GM23338 (cell line): ENCODE data around the gene MAP3K14. TPM values are rescaled to one million over a fixed set of nuclear protein-coding genes. Genes with fewer than 3 reads are reported as not detected.

ENCODE experiments used
- ATAC-seq: fragments of 200-7000 bp; cut with Tn5 transposase; 3 replicates; pipeline ENCODE4 v1.9.1; 2020
- DNase-seq: peaks from one replicate; pipeline ENCODE4 v3.0.0-alpha.2; 2015; ENCODE audit warnings: low spot score
- H2AFZ ChIP-seq: fragments of 200-600 bp; sonication (generic); 2 replicates; pipeline ENCODE4 v1.8.0; 2016; ENCODE audit warnings: antibody characterized with exemption, mild to moderate bottlenecking, moderate library complexity
- H3F3A ChIP-seq: fragments of 200-600 bp; sonication (generic); replicated peaks from 2 replicates; pipeline ENCODE4 v1.8.0; 2017; ENCODE audit warnings: antibody characterized with exemption, mixed run types, low read depth
- H3K27ac ChIP-seq: fragments of 200-600 bp; sonication (generic); 2 replicates; pipeline ENCODE4 v1.6.1; 2016; ENCODE audit warnings: low read depth
- H3K27me3 ChIP-seq: fragments of 200-600 bp; sonication (generic); 2 replicates; pipeline ENCODE4 v1.8.0; 2016; ENCODE audit warnings: mild to moderate bottlenecking, mixed run types, moderate library complexity; ENCODE audit not compliant: insufficient read depth
- H3K36me3 ChIP-seq: fragments of 200-600 bp; sonication (generic); 2 replicates; pipeline ENCODE4 v1.8.0; 2016; ENCODE audit warnings: mild to moderate bottlenecking; ENCODE audit not compliant: insufficient read depth
- H3K4me1 ChIP-seq: fragments of 200-600 bp; sonication (generic); 2 replicates; pipeline ENCODE4 v1.8.0; 2016; ENCODE audit warnings: mild to moderate bottlenecking, moderate library complexity; ENCODE audit not compliant: insufficient read depth
- H3K4me2 ChIP-seq: fragments of 200-600 bp; sonication (generic); 2 replicates; pipeline ENCODE4 v1.7.1; 2017; ENCODE audit warnings: mixed run types
- H3K4me3 ChIP-seq: fragments of 200-600 bp; sonication (generic); 2 replicates; pipeline ENCODE4 v1.6.1; 2016; ENCODE audit warnings: mixed run types
- H3K79me2 ChIP-seq: fragments of 200-600 bp; sonication (generic); replicated peaks from 2 replicates; pipeline ENCODE4 v1.8.0; 2017; ENCODE audit warnings: mild to moderate bottlenecking; ENCODE audit not compliant: insufficient read depth
- H3K9me2 ChIP-seq: fragments of 200-600 bp; sonication (generic); 2 replicates; pipeline ENCODE4 v1.8.0; 2017; ENCODE audit not compliant: insufficient read depth
- H4K20me1 ChIP-seq: fragments of 200-600 bp; sonication (generic); replicated peaks from 2 replicates; pipeline ENCODE4 v1.8.0; 2017; ENCODE audit warnings: mild to moderate bottlenecking; ENCODE audit not compliant: insufficient read depth
- H3K27ac Mint-ChIP-seq: 2 replicates; pipeline ENCODE4 v1.8.0; 2020; ENCODE audit warnings: inconsistent platforms, mild to moderate bottlenecking, moderate library complexity, mixed read lengths
- H3K27me3 Mint-ChIP-seq: 3 replicates; pipeline ENCODE4 v1.8.0; 2022; ENCODE audit warnings: low read depth, mild to moderate bottlenecking, moderate library complexity, mixed read lengths, inconsistent platforms; ENCODE audit not compliant: insufficient read depth, poor library complexity
- H3K36me3 Mint-ChIP-seq: 3 replicates; pipeline ENCODE4 v1.8.0; 2021; ENCODE audit warnings: low read depth, mild to moderate bottlenecking, inconsistent platforms, moderate library complexity, mixed read lengths
- H3K4me1 Mint-ChIP-seq: 3 replicates; pipeline ENCODE4 v1.8.0; 2020; ENCODE audit warnings: mild to moderate bottlenecking, inconsistent platforms, mixed read lengths
- H3K4me3 Mint-ChIP-seq: 3 replicates; pipeline ENCODE4 v1.8.0; 2021; ENCODE audit warnings: moderate library complexity, mild to moderate bottlenecking, inconsistent platforms, mixed read lengths
- H3K9me3 Mint-ChIP-seq: 3 replicates; pipeline ENCODE4 v1.8.0; 2020; ENCODE audit warnings: moderate library complexity, mild to moderate bottlenecking, inconsistent platforms, mixed read lengths
- CREB1 ChIP-seq: fragments of 250-450 bp; sonication (Bioruptor Pico); IDR thresholded peaks from 2 replicates; pipeline ENCODE4 v1.5.0; 2020; ENCODE audit warnings: low read depth, mild to moderate bottlenecking, moderate library complexity
- CTCF ChIP-seq, 2 experiments: fragments of 200-600 bp in 1 of 2; sonication (generic) in 1 of 2; conservative IDR thresholded peaks; 2 replicates each; pipeline versions ENCODE4 v1.5.1 to v1.6.1; 2016 to 2017; ENCODE audit warnings: antibody characterized with exemption in 2 of 2, low read depth in 2 of 2, mild to moderate bottlenecking in 2 of 2, moderate library complexity in 1 of 2
- ETS1 ChIP-seq: IDR thresholded peaks from 2 replicates; pipeline ENCODE4 v1.6.1; 2016; ENCODE audit warnings: antibody characterized with exemption
- EZH2 ChIP-seq: fragments of 200-600 bp; sonication (generic); IDR thresholded peaks from one replicate; pipeline ENCODE4 v1.8.0; 2017; ENCODE audit warnings: antibody characterized with exemption, mild to moderate bottlenecking, low read depth; ENCODE audit not compliant: unreplicated experiment
- EZH2phosphoT487 ChIP-seq: fragments of 200-600 bp; sonication (generic); IDR thresholded peaks from one replicate; pipeline ENCODE4 v1.8.1; 2018; ENCODE audit warnings: antibody characterized with exemption; ENCODE audit not compliant: unreplicated experiment
- JUNB ChIP-seq: IDR thresholded peaks from one replicate; pipeline ENCODE4 v1.6.1; 2016; ENCODE audit warnings: antibody characterized with exemption; ENCODE audit not compliant: unreplicated experiment
- NANOG ChIP-seq: IDR thresholded peaks from 2 replicates; pipeline ENCODE4 v1.6.1; 2016; ENCODE audit warnings: antibody characterized with exemption, borderline replicate concordance
- POLR2AphosphoS5 ChIP-seq: IDR thresholded peaks from 2 replicates; pipeline ENCODE4 v1.6.1; 2016; ENCODE audit warnings: antibody characterized with exemption, low read depth
- STAT1 ChIP-seq: IDR thresholded peaks from one replicate; pipeline ENCODE4 v1.6.1; 2016; ENCODE audit warnings: antibody characterized with exemption; ENCODE audit not compliant: unreplicated experiment
- ZNF114 ChIP-seq: fragments of 250-450 bp; sonication (Bioruptor Pico); IDR thresholded peaks from 2 replicates; pipeline ENCODE4 v1.5.0; 2020; ENCODE audit warnings: mild to moderate bottlenecking, moderate library complexity
- ZNF331 ChIP-seq: fragments of 250-450 bp; sonication (Bioruptor Pico); IDR thresholded peaks from 2 replicates; pipeline ENCODE4 v1.5.0; 2020; ENCODE audit warnings: low read depth, mild to moderate bottlenecking, moderate library complexity
- ZNF462 ChIP-seq: fragments of 250-450 bp; sonication (Bioruptor Pico); IDR thresholded peaks from 2 replicates; pipeline ENCODE4 v1.5.0; 2020; ENCODE audit warnings: mild to moderate bottlenecking, moderate library complexity
- polyA plus RNA-seq: library from polyadenylated mRNA; unstranded; fragments of >200 nt; fragmentation: Nextera tagmentation; extraction: Ambion mirVana; gene quantifications from 2 replicates; pipeline ENCODE4 v1.2.1, GENCODE V29; 2016
- total RNA-seq: library from RNA; depleted of rRNA; stranded (reverse); fragments of >200 nt; shearing (Covaris generic); gene quantifications from 2 replicates; pipeline ENCODE4 v1.2.3, GENCODE V29; 2014
- TF ChIP-seq, protein P1 (sequence below): IDR thresholded peaks from one replicate; pipeline ENCODE4 v1.6.1; 2018; ENCODE audit warnings: antibody characterized with exemption; ENCODE audit not compliant: unreplicated experiment

The MAP3K14 gene
- total and polyA plus RNA-seq, 2 experiments from 2014 or later = 1.3 to 4.9 TPM

GRCh38 chr17:45306094-45306493, 10.7 kb downstream of the MAP3K14 start:
- no peak overlapping the region for H3K27ac ChIP-seq
- no peaks in the 10 kb centered on the region for H3K27me3 ChIP-seq
- no peak for TF ChIP-seq POLR2AphosphoS5
- no peak for TF ChIP-seq ZNF114 (CRISPR knock-in tag)
- TF ChIP-seq CREB1 (CRISPR knock-in tag) = no peak
- no peak for TF ChIP-seq ZNF331 (CRISPR knock-in tag)
- TF ChIP-seq STAT1 = no peak
- TF ChIP-seq EZH2 = no peak
- TF ChIP-seq, protein P1, sequence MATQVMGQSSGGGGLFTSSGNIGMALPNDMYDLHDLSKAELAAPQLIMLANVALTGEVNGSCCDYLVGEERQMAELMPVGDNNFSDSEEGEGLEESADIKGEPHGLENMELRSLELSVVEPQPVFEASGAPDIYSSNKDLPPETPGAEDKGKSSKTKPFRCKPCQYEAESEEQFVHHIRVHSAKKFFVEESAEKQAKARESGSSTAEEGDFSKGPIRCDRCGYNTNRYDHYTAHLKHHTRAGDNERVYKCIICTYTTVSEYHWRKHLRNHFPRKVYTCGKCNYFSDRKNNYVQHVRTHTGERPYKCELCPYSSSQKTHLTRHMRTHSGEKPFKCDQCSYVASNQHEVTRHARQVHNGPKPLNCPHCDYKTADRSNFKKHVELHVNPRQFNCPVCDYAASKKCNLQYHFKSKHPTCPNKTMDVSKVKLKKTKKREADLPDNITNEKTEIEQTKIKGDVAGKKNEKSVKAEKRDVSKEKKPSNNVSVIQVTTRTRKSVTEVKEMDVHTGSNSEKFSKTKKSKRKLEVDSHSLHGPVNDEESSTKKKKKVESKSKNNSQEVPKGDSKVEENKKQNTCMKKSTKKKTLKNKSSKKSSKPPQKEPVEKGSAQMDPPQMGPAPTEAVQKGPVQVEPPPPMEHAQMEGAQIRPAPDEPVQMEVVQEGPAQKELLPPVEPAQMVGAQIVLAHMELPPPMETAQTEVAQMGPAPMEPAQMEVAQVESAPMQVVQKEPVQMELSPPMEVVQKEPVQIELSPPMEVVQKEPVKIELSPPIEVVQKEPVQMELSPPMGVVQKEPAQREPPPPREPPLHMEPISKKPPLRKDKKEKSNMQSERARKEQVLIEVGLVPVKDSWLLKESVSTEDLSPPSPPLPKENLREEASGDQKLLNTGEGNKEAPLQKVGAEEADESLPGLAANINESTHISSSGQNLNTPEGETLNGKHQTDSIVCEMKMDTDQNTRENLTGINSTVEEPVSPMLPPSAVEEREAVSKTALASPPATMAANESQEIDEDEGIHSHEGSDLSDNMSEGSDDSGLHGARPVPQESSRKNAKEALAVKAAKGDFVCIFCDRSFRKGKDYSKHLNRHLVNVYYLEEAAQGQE = no peak
- no peak for TF ChIP-seq ZNF462 (CRISPR knock-in tag)
- no peak for TF ChIP-seq ETS1
- TF ChIP-seq EZH2phosphoT487 = no peak
- TF ChIP-seq NANOG = no peak
- TF ChIP-seq JUNB = no peak
- no peak for TF ChIP-seq CTCF (conservative IDR thresholded peaks at IDR 0.05; ENCODE audit: low read depth in 2 of 2)
- H3K36me3 ChIP-seq = no peaks in the 10 kb centered on the region
- Mint-ChIP-seq H3K27ac (no peak overlapping the region), H3K9me3 (no peaks in the 10 kb centered on the region), H3K36me3 (no peaks in the 10 kb centered on the region; the same call in 1 of the 3 replicates), H3K4me1 (peaks cover 14% of the 10 kb centered on the region; the same call in 2 of the 3 replicates), H3K27me3 (peaks cover 8% of the 10 kb centered on the region), H3K4me3 (no peak overlapping the region)
- ATAC-seq (no peak), DNase-seq (no peak)
- no peak overlapping the region for H3K4me2 ChIP-seq
- peaks cover 8% of the 10 kb centered on the region; the same call in 1 of the 2 replicates for H3K4me1 ChIP-seq
- peaks cover 18% of the 10 kb centered on the region; the same call in 1 of the 2 replicates for H3K79me2 ChIP-seq
- H2AFZ ChIP-seq = no peak overlapping the region
- no peaks in the 10 kb centered on the region for H3F3A ChIP-seq
- no peak overlapping the region for H3K4me3 ChIP-seq
- H3K9me2 ChIP-seq = no peaks in the 10 kb centered on the region
- H4K20me1 ChIP-seq = peaks cover 8% of the 10 kb centered on the region; the same call in 1 of the 2 replicates
